CD4-positive, alpha-beta T cell treated with Interleukin-4 for 4 hours (primary cell): ENCODE measurements around the gene MAP2K5.

Experiments used
- DNase-seq: peaks from one replicate; pipeline ENCODE4 v3.0.0-alpha.2; 2020

Gene MAP2K5

DNA sequence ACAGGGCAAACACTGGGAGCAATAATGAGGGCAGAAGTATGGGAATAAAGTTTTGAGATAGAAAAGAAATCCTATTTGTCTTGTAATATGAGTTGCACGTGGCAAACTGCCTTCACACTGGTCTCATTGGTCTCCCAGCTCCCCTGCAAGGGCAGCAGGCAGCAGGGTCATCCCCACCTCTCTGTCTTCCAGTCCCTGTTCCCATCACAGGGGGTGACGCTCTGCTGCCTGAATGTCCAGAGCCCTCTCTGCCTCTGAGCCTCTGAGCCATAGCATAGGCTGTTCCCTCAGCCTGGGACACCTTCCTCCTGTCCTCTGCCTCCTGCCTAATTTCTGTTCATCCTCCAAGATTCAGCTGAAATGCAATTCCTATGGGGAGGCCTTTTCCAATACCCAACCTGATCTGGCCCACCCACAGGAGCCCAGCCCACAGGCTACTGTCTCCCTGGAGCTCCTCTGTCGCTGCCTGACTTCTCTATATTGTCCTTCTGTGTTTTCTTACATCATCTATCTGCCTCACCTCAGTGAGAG, 270.7 kb downstream of the MAP2K5 start:
- DNase-seq: no peak

GRCh38 chr15:67815036-67815592, 272.6 kb downstream of the MAP2K5 start:
- no peak for DNase-seq

- DNase-seq: no peak
Observed at GRCh38 chr15:67816668-67817067, 274.2 kb downstream of the MAP2K5 start.

DNA sequence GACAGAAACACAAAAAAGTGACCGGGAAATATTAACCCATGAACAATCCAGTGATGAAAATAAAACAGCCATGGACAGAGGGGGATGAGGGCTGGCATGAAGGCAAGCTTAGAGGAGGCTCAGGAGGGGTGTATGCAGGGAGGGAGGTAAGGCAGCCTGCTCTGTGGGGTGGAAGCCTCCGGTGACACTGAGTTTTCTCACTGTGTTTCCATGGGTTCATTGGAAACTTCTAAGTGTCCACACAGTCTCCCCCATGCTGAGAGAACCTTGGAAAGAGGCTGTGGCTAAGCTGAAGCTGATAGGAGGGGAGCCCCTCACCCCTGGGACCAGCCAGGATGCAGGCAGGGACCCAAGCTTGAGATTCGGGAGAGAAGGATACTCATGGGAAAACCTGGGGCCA, 276.0 kb downstream of the MAP2K5 start:
- no peak for DNase-seq

DNA sequence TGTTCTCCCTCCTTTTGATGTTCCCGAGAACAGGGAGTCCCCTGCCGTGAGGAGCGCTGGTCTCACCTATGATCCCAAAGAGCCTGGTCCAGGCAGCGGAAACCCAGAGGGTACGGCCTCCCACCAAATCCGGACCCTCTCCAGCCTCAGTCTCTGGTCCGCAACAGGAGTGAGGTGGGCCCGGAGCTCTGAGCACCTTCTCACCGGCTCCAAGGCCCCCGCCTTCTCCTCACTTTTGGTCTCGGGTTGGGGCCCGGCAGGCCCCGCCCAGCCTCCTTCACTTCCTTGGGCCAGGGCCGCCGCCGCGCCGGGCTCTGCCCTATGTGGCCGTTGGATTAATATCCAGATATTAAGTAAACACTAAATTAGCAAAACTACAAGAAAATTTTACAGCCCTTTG, 277.1 kb downstream of the MAP2K5 start:
- no peak for DNase-seq

- DNase-seq: no peak
Observed at GRCh38 chr15:67820122-67820991, 277.9 kb downstream of the MAP2K5 start.

GRCh38 chr15:67820992-67821783, 278.7 kb downstream of the MAP2K5 start:
- DNase-seq: no peak

- DNase-seq: no peak
Observed at GRCh38 chr15:67821784-67822440, 279.4 kb downstream of the MAP2K5 start.

DNA sequence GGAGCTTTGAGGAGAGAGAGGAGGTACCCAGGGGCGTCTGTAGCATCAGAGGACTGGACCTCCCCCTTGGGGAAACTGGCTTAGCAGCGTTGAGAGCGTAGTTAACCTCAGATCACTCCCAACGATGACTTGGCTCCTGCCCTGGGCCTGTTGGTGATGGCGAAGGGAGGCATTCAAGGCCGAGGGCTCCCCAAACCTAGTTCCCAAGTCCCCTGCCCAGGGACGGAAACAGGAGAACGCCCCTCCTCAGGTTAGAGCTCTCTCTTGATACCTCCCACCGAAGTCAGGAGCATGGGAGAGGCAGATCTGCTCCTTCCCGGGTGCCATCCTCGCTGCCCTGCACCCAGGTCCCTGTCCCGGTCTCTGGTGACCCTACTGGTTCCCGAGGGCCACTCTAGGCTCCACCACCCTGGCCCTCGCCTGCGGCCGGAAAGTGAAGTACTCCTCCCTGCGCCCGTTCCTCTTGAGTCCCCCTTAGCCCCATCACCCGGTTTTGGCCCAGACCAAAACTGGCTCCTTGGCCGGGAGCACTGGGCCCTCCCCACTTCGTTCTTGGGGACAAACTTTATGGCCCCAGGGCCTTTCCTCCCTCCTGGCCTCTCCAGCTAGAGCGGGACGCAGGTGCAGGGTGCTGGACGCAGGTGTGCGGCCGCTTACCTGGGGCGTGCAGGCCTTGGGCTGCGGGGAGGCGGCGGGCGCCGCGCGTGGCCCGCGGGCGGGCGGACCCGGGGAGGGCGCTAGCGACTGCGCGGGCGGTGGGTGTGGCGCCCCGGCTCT, 280.2 kb downstream of the MAP2K5 start:
- DNase-seq: no peak

- DNase-seq: no peak
Observed at GRCh38 chr15:67823314-67824196, 281.1 kb downstream of the MAP2K5 start.

GRCh38 chr15:67824197-67824968, 281.9 kb downstream of the MAP2K5 start:
- DNase-seq: no peak

DNA sequence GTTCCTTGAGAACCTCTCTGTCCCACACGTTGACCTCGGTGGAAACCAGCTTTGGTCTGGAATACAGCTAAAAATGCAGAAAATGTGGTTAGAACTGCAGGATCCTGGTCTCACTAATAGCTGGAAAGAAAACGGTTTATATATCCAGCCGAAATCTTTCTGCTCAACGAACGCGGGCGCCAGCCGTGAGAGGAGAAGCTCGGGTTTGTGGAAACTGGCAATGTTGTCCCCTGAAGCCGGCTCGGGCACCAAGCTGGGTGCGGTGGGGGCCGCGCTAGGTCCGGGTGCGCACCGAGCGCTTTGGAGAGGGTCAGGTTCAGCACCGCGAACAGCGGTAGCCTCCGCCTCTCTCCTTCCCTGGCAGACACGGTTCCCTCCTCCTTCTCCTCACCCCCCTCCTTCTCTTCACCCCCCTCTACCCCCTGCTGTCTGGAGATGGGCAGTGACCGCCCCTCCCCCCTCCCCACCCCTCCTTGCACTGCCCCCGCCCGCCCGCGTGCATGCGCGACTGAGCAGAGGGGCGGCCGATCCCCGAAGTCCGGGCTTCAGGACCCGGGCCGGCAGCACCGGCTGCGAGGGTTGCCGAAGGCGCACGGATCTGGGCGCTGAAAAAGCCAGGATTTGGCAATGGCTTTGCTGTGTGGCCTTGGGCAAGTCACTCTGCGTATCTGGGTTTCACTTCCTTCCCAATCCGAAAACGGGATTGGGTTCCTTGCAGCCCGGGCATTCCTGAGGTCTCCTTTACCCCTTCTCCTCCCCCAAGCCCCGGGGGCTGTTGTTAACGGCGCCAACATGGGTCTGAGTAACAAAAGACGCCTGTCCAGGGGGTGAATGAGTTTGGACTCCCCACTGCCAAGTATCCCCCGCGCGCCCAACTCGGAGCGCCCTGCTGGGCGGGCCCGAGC, 282.7 kb downstream of the MAP2K5 start, which contains the start of gene SKOR1:
Gene SKOR1 (plus strand): TSS at position 534 of the 905 bp plus-strand sequence. CDS start 94 bp downstream, at position 628.
- DNase-seq: no peak

GRCh38 chr15:67825881-67826716, 283.6 kb downstream of the MAP2K5 start:
- DNase-seq: no peak

GRCh38 chr15:67826717-67827561, 284.4 kb downstream of the MAP2K5 start:
- DNase-seq: no peak

DNA sequence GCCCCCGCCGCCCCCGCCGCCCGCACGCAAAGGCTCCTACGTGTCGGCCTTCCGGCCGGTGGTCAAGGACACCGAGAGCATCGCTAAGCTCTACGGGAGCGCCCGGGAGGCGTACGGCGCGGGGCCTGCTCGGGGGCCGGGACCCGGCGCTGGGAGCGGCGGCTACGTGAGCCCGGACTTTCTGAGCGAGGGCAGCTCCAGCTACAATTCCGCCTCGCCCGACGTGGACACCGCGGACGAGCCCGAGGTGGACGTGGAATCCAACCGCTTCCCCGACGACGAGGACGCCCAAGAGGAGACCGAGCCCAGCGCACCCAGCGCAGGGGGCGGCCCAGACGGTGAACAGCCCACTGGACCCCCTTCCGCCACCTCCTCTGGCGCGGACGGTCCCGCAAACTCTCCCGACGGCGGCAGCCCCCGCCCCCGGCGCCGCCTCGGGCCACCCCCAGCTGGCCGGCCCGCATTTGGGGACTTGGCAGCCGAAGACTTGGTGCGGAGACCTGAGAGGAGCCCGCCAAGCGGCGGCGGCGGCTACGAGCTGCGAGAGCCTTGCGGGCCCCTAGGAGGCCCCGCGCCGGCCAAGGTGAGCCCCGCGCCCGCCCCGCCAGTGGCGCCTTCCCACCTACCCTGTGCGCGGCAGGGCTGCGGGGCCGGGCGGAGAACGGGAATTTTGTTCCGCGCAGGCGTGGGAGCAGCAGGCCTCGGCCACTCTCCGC, 285.2 kb downstream of the MAP2K5 start:
- DNase-seq: no peak

DNA sequence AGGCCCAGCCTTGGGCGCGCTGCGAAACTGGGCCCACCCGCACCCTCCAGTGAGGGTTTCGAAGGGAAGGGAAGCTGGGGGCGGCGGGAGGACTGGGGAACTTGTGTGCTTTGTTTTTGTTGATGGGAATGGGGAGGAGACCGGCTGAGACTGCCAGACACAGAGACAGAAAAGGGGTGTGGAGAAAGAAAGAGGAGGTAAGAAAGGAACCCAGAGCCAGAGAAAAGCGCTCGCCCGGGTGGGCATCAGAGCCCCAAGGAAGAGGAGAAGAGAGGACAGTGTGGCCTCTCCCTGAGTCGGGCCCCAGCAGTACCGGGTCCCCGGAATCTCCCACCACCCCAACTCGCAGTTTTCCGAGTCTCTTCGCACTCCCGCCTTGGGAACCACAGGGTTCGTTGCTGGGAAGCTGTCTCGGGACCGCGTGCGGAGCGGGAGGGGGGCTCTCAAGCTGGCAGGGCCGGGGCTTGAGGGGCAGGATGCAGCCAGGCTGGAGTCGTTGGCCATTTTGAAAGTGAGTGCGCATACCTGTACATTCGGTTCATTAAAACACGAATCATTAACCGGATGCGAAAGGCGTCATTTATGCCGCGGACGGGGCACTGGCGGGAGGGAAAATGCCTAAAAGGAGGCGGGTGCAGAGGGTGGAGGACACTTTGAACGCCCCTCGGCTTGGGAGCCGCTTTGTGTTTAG, 285.9 kb downstream of the MAP2K5 start:
- no peak for DNase-seq
